ENCODE data around the gene STUB1. TPM values are rescaled to one million over a fixed set of nuclear protein-coding genes. Genes with fewer than 3 reads are reported as not detected.

The STUB1 gene
- total RNA-seq, 3 donors from 2014 or later, result 127 to 184 (median 175) TPM

DNA sequence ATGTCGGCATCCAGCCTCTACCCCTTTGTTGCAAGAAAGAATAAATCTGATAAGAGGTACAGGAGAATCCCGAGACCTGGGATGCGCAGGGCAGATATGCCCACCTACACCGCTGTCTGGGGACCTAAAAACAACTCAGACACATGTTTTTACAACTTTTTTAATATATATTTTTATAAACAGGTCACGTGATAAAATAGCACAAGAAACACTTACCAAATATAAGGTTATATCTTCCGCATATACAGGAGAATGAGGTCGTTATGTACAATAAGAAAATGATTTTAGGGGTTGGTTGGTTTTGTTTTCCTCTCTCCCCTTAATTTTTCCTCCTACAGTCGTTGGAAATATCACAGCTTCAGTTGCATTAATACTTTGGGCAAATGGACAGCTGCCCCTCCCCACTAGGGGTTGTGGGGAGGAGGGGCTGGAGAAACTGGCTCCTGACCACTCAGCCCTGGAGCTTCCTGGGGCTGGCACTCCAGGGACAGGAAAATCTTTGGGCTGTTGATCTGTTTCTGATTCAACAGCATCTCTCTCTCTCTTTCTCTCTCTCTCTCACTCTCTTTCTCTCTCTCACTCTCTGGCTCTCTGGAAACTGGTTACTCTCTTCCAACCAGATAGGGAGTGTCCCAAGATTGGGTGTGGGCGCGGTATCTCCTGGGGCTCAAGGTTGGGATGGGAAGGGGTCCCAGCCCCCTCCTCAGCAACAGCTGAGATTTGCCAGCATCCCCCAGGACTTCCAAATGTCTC is 12.3 kb downstream of the STUB1 start:
- intact Hi-C loops (cut with DNase I; ENCODE audit: low total_unique reads), result no loop called here
- H3K27ac ChIP-seq, result no peak overlapping the region
- H3K36me3 ChIP-seq, result no peaks in the 10 kb centered on the region
- TF ChIP-seq POLR2AphosphoS5 (IDR thresholded peaks at IDR 0.05), result no peak
- TF ChIP-seq POLR2A (IDR thresholded peaks at IDR 0.05), result no peak
- TF ChIP-seq CTCF (IDR thresholded peaks at IDR 0.05), result no peak
- peaks cover 24 to 29% of the 10 kb centered on the region in 2 donors for H3K4me1 ChIP-seq
- peaks cover 15 to 39% of the 10 kb centered on the region in 2 donors for H3K27me3 ChIP-seq
- H3K4me3 ChIP-seq, result no peak overlapping the region
- H3K9me3 ChIP-seq, result no peaks in the 10 kb centered on the region
- DNase-seq (ENCODE audit: low spot score in 2 of 2), result no peak

DNA sequence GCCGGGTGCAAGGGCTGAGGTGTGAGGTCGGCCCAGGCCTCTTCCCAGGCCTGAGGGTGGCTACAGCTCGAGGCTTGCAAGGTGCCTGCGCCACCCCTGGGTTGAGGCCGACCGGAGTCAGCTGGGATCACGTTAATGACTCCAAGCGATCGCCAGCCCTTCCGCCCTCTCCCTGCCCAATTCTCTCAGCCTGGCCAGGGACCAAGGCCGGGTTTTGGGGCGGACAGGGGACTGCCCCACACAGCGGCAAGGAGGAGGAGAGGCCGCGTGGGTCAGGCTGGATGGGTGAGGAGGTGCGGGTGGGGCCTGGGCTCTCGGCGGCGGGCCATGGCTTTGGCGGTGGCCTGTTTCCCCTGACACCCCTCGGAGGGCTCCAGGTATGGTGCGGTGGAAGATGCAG is 13.2 kb downstream of the STUB1 start:
- no peak for DNase-seq (ENCODE audit: low spot score in 2 of 2)
- intact Hi-C loops (cut with DNase I; ENCODE audit: low total_unique reads), result no loop called here
- TF ChIP-seq POLR2AphosphoS5 (IDR thresholded peaks at IDR 0.05) (no peak), CTCF (IDR thresholded peaks at IDR 0.05) (no peak), POLR2A (IDR thresholded peaks at IDR 0.05) (no peak)
- H3K27me3 ChIP-seq, result peaks cover 15 to 39% of the 10 kb centered on the region in 2 donors
- peaks cover 24 to 29% of the 10 kb centered on the region in 2 donors for H3K4me1 ChIP-seq
- no peaks in the 10 kb centered on the region for H3K9me3 ChIP-seq
- peak overlapping the region in 1 of 3 donors; percentile 68 for H3K4me3 ChIP-seq
- H3K27ac ChIP-seq, result peak overlapping the region in 1 of 2 donors; percentile 19
- no peaks in the 10 kb centered on the region for H3K36me3 ChIP-seq

DNA sequence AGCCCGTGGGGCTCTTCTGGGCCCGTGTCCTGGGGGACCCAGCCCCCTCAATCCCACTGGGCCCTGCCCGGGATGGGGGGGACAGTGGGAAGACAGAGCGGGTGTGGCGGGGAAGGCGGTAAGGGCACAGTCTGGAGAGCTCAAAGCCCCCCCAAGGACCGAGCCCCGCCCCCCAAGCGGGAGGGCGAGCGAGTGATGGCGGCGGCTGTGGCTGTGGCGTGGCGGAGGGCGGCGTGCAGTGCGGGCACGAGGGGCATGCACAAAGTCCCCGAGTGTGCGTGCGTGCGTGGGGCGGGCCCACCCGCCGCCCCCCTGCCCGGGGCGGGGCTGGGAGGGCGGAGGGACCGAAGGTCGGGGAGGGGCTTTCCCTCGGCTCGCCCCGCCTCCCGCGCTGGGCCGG is 13.6 kb downstream of the STUB1 start:
- H3K4me3 ChIP-seq, result peak overlapping the region in 2 of 3 donors; percentile 51 to 68

DNA sequence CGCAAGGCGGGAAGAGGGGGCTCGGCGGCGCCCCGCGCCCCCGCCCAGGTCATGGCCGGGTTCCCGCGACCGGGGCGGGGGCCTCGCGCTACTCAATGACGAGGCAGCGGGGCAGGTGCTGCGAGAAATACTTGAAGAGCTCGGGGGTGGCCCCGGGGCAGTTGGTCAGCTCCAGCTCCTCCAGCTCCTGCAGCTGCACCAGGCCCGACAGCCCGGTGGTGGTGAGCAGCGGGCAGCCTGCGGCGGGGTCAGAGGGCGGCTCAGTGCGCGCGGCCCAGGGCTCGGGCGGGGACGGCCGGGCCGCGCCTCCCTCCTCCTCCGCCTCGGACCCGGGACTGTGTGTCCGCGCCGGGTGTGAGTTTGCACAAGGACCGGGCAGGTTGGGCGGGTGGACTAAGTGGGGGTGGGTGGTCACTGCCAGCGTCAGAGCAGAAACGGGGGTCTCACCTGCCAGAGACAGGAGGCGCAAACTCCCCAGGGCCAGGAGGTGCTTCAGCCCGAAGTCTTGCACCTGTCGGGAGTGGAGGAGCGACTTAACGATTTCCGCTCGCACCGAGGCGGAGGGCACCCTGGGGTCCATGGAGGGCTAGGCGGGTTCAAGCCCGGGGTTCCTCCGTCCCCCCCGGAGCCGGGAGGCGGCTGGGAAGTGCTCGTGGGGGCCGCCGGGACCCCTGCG is 14.1 kb downstream of the STUB1 start:
- peak overlapping the region in 2 of 3 donors; percentile 51 to 68 for H3K4me3 ChIP-seq
- no peak for TF ChIP-seq POLR2A (IDR thresholded peaks at IDR 0.05)
- no peak for TF ChIP-seq CTCF (IDR thresholded peaks at IDR 0.05)
- TF ChIP-seq POLR2AphosphoS5 (IDR thresholded peaks at IDR 0.05), result no peak
- peaks cover 19 to 24% of the 10 kb centered on the region in 2 donors for H3K4me1 ChIP-seq
- no peak for DNase-seq (ENCODE audit: low spot score in 2 of 2)
- H3K9me3 ChIP-seq, result no peaks in the 10 kb centered on the region
- H3K36me3 ChIP-seq, result no peaks in the 10 kb centered on the region
- H3K27me3 ChIP-seq, result peaks cover 15 to 44% of the 10 kb centered on the region in 2 donors
- no peak overlapping the region for H3K27ac ChIP-seq
- intact Hi-C loops (cut with DNase I; ENCODE audit: low total_unique reads), result no loop called here

More for the DNA sequence above, 13.6 kb downstream of the STUB1 start:
- TF ChIP-seq POLR2A (IDR thresholded peaks at IDR 0.05) (no peak), CTCF (IDR thresholded peaks at IDR 0.05) (no peak), POLR2AphosphoS5 (IDR thresholded peaks at IDR 0.05) (no peak)
- H3K27ac ChIP-seq, result peak overlapping the region in 1 of 2 donors; percentile 19
- no peaks in the 10 kb centered on the region for H3K36me3 ChIP-seq
- H3K9me3 ChIP-seq, result no peaks in the 10 kb centered on the region
- intact Hi-C loops (cut with DNase I; ENCODE audit: low total_unique reads), result no loop called here
- no peak for DNase-seq (ENCODE audit: low spot score in 2 of 2)
- peaks cover 15 to 39% of the 10 kb centered on the region in 2 donors for H3K27me3 ChIP-seq
- H3K4me1 ChIP-seq, result peaks cover 24 to 29% of the 10 kb centered on the region in 2 donors

DNA sequence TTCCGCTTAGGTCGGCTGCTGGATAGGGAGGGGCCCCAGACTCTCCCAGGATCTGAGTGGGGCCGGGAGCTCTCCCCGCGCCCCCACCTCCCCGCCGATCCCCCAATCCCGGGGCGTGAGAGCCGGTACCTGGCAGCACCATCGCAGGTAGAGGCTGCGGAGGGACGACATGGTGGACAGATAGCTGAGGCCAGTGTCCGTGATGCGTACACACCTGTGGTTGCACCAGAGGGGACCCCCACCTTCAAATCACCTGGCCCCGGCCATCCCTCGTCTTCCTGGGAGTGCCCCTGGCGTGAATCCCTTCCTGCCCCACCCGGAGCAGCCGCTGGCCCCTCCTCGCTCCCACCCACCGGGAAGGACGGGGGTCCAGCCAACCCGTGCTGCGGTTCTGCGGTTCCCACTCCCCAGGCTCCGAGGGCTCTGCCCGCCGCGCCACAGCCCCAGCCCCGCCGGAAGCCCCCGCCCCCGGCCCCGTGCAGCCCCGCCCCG is 14.7 kb downstream of the STUB1 start:
- Histone ChIP-seq H3K4me1 (peaks cover 14 to 19% of the 10 kb centered on the region in 2 donors), H3K9me3 (no peaks in the 10 kb centered on the region), H3K36me3 (no peaks in the 10 kb centered on the region), H3K4me3 (peak overlapping the region in 2 of 3 donors; percentile 51 to 68), H3K27me3 (peaks cover 15 to 49% of the 10 kb centered on the region in 2 donors), H3K27ac (peak overlapping the region in 1 of 2 donors; percentile 52)
- DNase-seq (ENCODE audit: low spot score in 2 of 2), result no peak
- TF ChIP-seq CTCF (IDR thresholded peaks at IDR 0.05) (no peak), POLR2AphosphoS5 (IDR thresholded peaks at IDR 0.05) (no peak), POLR2A (IDR thresholded peaks at IDR 0.05) (no peak)
- intact Hi-C loops (cut with DNase I; ENCODE audit: low total_unique reads), result no loop called here
